ENCODE measurements around the gene MBD3L2B.

The MBD3L2B gene

DNA sequence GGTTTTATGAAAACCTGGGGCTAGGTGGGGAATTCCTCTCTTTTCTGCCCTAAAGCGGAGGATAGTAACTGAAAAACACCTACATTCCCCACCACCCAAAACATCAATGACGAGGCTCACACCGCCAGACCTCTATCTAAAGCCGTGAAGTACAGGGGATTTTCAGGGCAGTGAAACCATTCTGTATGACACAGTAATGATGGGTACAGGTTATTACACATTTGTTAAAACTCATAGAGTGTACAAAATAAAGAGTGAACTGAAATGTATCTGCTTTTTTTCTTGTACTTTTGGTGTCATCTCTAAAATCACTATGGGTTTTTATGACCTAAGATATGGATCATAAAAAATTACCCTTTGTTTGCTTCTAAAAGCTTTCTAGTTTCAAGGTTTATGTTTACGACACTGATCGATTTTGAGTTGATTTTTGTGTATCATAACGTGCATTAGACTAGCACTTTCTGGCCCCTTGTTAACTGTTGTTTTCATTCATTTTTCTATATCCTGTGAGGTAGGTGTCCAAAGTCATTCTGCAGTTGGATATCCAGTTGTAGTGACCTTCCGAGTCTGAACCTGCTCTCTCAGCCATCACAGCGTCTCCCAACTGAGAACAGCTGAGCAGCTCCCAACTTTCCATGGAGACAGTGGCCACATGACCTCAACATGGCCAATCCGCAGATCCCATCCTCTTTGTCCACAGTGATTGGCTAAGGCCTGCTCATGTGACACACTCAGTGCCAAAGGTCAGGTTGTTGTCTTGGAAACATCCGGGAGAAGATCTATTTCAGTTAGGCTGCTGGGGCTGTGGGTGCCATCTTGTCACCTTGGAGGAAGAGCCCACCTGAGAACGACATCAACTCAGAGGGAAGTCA lies 10.3 kb downstream of the MBD3L2B start:
- DNase-seq, result peak; percentile 28 to 31

- DNase-seq, result no peak
Measured at GRCh38 chr19:7007859-7008258, 13.4 kb downstream of the MBD3L2B start.

DNA sequence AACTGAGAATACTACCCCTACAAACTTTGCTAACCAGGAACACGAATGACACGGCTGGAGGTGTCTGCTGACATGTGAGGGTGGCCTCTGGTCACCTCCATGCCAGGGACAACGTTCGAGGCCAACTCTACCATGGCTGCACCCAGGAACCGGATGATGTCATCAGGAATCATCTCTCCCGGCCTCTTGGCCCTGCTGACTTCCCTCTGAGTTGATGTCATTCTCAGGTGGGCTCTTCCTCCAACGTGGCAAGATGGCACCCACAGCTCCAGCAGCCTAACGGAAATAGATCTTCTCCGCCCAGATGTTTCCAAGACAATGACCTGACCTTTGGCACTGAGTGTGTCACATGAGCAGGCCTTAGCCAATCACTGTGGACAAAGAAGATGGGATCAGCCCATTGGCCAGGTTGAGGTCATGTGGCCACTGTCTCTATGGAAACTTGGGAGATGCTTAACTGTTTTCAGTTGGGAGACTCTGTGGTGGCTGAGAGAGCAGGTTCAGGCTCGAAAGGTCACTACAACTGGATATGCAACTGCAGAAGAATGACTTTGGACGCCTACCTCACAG lies 15.0 kb downstream of the MBD3L2B start:
- no peak for DNase-seq

DNA sequence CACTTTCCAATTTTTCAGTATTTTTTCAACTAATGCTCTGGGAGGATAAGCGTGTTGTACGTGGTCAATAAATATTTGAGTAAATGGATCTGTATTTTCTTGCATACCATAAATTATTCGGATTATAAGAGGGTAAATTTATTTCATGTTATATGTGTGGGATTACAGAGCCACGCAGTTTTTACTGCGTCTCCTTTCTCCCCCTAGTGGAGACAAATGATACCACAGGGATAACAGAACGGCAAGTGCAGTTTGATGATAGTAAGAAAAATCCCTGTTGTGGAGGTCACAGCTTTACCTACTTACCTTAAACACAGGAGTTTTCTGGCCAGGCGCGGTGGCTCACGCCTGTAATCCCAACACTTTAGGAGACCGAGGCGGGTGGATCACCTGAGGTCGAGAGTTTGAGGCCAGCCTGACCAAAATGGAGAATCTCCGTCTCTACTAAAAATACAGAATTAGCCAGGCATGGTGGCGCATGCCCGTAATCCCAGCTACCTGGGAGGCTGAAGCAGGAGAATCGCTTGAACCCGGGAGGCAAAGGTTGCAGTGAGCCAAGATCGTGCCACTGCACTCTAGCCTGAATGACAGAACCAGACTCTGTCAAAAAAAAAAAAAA lies 16.8 kb downstream of the MBD3L2B start:
- no peak for DNase-seq

DNA sequence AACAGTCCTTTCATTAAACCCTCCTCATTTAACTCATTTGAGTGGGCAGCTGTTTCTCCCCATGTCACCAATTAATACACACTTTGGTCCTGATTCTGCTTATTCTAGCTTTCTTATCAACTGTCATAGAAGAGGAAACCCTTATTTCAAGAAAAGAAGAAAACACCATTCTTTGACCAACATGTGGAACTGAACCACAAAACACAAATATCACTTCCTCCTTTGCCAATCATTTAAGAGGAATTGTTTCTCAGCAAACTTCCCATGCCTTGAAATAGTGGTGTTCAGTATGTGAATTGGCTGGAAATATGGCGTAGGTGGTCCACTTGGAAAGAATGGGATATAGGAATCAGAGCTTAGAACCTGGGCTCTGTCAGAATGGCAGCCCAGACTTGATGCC lies 20.4 kb downstream of the MBD3L2B start:
- no peak for DNase-seq

DNA sequence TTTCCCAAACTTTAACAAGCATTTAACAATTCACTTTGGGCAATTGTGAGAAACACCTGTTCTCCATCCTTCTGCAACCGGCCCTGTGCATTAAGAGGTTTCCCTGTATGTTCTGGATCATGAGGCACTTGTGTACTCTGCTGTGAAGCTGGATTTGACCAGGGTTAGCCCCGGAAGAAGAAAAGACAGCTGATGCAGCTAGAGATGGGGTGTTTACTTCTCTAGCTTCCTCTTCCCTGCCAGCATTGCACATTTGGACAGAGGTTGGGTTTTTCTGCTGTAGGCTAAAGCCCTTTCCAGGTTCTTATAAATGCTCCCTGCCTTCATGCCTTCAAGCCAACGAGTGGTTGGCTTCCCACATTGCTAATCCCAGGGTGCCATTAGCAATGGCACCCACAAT lies 20.9 kb downstream of the MBD3L2B start:
- no peak for DNase-seq

DNA sequence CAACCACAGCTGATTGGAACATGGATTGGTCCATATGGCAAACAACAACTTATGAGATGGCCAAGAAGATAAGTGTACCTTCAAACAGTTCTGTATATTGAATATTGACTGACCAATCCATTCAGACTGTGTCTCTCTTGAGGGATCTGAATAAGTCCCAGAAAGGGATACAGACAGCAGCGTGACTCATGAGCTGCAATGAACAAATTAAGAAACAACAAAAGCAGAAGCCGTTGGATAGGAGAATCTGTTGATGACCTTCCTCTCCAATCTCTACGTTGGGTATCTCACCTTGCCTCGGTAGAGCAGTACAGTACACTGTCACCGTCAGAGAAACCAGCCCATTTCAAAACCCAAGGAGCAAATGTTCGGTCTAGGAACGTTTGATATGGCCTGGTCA lies 21.3 kb downstream of the MBD3L2B start:
- DNase-seq, result no peak

- DNase-seq, result no peak
Measured at GRCh38 chr19:6997679-6998445, 23.4 kb downstream of the MBD3L2B start.

- no peak for DNase-seq
Measured at GRCh38 chr19:6996810-6997209, 24.4 kb downstream of the MBD3L2B start.

GRCh38 chr19:6995054-6995453 lies 26.2 kb downstream of the MBD3L2B start:
- no peak for DNase-seq

- DNase-seq, result no peak
Measured at GRCh38 chr19:6988257-6988656, 33.0 kb downstream of the MBD3L2B start.

DNA sequence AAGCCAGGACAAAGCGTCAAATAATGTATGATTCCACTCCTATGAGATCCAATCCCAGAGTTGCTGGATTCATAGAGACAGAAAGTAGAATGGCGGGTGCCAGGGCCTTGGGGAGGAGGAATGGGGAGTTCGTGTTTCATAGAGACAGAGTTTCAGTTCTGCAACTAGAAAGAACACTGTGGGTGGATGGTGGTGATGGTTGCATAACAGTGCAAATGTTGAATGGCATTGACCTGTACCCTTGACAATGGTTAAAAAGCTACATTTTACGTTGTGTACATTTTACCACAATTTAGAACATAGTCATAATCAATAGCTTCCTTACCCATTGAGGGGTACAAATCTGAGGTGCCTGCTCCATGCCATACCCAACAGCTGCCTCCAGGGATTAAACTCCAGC lies 33.4 kb downstream of the MBD3L2B start:
- no peak for DNase-seq

- DNase-seq, result no peak
Measured at GRCh38 chr19:6983448-6983847, 37.8 kb downstream of the MBD3L2B start.

DNA sequence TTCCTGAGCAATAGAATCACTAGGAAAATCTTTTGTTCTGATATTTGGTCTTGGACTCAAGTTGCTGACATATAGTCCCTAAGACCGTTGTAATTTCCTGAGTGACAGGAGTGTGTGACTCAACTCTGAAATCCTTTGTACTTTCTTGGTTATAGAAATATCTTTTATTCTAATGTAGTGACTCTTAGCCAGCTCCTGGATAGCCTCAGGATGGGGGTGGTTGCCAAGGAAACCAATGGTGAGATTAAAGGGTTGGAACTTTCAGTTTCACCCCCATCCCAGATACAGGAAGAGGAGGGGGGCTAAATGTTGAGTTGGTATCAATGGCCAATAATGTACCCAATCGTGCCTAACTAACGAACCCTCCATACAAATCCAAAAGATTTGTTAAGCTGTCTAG lies 41.8 kb downstream of the MBD3L2B start:
- peak in 1 of 2 donors; percentile 18 for DNase-seq

GRCh38 chr19:6976197-6976596 lies 45.0 kb downstream of the MBD3L2B start:
- no peak for DNase-seq

GRCh38 chr19:6971366-6971765 lies 49.9 kb downstream of the MBD3L2B start:
- no peak for DNase-seq

DNA sequence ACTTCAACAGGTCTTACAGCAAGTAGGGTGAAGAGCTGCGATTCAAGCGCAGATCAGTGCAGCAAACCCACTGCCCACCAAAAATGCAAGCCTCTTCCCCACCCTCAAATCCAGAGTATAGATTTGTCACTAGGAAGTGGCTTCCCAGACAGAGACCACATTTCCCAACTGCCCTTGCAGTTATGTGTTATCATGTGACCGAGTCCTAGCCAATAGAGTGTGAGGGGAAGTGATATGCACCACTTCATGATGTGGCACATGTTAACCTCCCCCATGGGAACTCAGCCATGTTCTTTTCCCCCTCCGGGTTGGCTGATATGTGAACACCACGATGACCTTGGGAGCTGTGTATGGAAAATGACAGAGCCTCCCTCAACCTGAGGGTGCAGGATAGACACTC lies 50.8 kb downstream of the MBD3L2B start:
- no peak for DNase-seq

DNA sequence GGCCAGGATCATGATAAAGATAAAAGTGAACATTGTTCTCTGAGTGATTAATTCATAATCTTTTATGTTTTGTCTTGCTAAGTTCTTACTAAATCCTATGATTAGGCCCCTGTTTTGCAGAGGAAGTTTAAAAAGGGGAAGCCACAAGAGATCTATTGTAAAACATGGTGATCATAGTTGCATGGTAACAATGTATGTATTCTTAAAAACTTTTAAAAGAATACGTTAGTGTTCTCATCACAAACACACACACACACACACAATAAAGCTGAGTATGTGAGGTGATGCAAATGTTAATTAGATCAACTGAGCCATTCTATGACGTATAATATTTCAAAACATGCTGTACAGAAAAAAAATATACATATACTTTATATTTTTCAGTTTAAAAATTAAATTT lies 51.2 kb downstream of the MBD3L2B start:
- no peak for DNase-seq

- no peak for DNase-seq
Measured at GRCh38 chr19:6969490-6969889, 51.7 kb downstream of the MBD3L2B start.

Measured in stimulated activated CD4-positive, alpha-beta T cell treated with anti-CD3 and anti-CD28 coated beads, Interleukin-2, amount 100 ng/mL, for 24 hours (primary cell).